ENCODE results near the gene LRRC61.

The LRRC61 gene

DNA sequence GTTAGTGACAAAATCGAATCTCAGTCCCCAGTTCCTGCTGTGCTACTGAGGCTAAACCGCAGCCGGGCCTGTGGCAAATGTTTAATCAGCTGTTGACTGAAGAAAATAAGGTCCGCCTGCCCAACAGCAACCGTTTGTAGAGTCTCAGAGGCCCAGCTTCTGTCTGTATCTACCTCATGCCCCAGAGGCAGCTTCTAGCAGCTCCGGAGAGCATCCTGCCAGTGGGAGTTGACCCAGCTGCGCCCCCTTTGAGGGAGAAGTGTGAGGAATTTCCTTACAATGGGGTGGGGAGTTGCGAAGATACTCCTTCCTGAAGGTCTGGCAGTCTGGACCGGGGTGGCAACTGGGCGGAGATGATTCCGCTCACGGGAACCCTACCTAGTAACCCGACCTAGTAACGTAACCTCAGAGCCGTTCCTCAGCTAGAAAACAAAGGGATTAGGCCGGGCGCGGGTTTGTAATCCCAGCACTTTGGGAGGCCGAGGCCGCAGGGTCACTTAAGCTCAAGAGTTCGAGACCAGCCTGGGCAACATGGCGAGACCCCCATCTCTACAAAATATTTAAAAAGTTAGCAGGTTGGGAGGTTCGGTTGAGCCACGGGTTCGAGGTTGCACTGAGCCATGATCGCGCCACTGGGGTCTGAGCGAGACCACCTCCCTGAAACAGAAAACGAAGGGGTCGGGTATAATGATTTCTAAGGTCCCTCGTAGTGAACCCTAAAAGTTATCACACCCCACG lies 55.1 kb downstream of the LRRC61 start:
- DNase-seq (ENCODE audit: low read depth), result peak; percentile 75
- H3K4me3 ChIP-seq (ENCODE audit: low read length), result peak overlapping the region; percentile 66
- TF ChIP-seq, protein P1, sequence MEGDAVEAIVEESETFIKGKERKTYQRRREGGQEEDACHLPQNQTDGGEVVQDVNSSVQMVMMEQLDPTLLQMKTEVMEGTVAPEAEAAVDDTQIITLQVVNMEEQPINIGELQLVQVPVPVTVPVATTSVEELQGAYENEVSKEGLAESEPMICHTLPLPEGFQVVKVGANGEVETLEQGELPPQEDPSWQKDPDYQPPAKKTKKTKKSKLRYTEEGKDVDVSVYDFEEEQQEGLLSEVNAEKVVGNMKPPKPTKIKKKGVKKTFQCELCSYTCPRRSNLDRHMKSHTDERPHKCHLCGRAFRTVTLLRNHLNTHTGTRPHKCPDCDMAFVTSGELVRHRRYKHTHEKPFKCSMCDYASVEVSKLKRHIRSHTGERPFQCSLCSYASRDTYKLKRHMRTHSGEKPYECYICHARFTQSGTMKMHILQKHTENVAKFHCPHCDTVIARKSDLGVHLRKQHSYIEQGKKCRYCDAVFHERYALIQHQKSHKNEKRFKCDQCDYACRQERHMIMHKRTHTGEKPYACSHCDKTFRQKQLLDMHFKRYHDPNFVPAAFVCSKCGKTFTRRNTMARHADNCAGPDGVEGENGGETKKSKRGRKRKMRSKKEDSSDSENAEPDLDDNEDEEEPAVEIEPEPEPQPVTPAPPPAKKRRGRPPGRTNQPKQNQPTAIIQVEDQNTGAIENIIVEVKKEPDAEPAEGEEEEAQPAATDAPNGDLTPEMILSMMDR (conservative IDR thresholded peaks at IDR 0.05; ENCODE audit: low read depth, low read length), result peak; percentile 52

DNA sequence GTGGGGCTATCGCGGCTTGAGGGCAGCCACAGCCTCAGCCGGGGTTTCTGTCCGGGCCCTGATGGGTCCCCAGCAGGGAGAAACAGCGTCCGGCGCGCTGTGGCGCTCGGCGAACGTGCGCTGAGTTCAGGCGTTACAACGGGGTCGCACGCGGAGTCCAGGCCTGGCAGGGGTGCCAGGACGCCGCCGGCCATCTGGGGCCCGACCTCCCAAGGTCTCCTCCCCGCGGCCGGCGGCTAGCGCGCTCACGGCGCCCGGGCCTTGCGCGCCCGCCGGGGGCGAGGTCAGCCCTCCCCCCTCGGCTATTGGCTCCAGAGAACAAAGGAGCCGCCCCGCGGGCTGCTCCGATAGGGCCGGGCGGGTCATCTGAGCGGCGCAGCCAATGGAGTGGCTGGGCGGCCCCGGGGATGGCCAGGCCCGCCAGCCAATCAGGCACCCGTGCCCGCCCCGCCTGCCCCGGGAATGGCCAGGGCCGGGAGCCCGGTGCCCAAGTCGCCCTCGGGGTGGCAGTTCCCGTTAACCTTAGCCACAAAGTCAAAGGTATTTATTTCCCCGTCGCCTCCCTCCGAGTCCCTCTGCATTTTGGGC lies 55.8 kb downstream of the LRRC61 start, which contains the start of gene ZNF775:
Gene ZNF775, plus strand, starts transcription at position 478 of the 588 bp plus-strand sequence. CDS start 9,141 bp downstream, outside the sequence.
- TF ChIP-seq, protein P1 (conservative IDR thresholded peaks at IDR 0.05; ENCODE audit: low read depth, low read length), result no peak
- peak; percentile 77 for DNase-seq (ENCODE audit: low read depth)
- peak within 1 kb of the TSS; percentile 86 for H3K4me3 ChIP-seq (ENCODE audit: low read length)

DNA sequence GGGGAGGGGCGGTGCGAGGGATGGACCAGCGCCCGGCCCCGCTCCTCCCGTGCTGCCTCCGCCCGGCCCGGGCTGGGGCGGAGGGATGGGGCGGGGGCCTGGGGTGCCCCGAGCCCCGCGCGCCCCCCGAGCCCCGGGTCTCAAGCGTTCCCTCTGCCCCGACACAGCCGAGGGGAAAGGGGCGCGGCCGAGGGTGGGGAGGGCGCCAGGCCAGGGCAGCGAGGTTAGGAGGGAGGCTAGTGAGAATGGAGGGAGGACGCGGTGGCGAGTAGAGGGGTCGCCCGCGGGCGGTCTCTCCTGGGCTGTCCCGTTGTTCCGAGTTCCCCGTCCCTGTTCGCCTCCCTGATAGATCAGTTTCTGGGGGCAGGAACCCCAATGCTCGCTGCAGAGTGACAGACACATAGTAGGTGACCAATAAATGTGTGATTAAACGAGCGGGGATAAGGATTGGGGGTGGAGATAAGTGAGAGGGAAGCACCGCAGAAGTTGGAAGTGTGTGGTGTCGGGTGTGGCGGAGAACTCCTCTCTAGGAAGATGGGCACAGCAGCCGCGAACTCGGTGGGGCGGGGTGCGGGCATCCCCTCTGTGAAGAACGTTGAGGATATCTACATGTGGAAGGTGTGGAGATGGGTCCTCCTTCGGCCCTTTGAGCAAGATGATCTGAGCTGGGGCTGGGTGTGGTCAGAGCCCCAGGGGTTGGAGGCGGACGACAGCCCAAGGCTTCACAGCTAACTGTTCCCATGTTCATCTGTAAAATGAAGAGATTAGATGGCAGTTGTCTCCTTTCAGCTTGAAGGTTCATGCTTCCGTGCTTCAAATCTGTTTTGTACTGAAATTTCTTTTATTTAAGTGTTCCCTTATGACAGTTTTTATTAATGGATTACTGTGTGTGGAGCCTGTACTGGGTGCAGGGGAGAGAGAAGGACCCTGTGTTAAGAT lies 56.6 kb downstream of the LRRC61 start:
- TF ChIP-seq, protein P1 (conservative IDR thresholded peaks at IDR 0.05; ENCODE audit: low read depth, low read length), result no peak
- no peak for DNase-seq (ENCODE audit: low read depth)
- peak overlapping the region; percentile 86 for H3K4me3 ChIP-seq (ENCODE audit: low read length)

DNA sequence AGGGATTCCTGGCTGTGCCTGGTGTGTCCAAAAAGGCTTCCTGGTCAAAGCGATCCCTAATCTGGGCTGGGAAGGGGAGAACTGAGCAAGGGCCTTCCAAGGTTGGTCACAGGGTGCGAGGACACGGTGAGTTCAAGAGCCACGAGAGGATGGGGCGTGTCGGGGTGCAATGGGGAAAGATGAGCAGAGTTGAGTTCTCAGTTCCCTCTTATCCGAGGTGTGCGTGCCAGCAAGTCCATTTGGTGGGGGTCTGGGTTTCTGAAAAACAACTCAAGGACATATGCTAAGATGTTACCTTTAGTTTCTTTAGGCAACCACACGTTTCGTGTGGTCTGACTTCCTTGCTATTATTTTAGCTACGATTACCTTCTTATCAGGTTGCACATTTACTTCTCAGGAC lies 57.3 kb downstream of the LRRC61 start:
- DNase-seq (ENCODE audit: low read depth), result no peak
- TF ChIP-seq, protein P1 (conservative IDR thresholded peaks at IDR 0.05; ENCODE audit: low read depth, low read length), result no peak
- H3K4me3 ChIP-seq (ENCODE audit: low read length), result peak overlapping the region; percentile 86

DNA sequence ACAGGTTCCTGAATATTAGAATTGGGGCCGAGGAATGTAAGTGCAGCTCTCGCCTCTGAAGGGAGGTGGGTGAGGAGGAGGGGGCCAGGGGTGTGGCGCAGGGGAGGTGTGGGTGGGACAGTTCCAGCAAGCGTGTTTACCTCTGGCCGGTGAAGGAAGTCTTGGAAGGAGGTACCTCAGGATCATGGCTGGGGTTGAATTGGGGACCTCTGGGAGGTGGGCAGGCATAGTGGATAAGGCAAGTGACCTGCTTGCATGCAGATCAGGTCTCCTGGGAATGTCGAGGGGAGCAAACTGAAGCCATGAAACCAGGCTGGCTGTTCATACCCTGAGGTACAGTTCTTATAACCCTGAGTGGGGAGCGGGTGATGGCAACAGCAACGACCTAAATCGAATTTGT lies 57.9 kb downstream of the LRRC61 start:
- H3K4me3 ChIP-seq (ENCODE audit: low read length), result no peak overlapping the region
- TF ChIP-seq, protein P1 (conservative IDR thresholded peaks at IDR 0.05; ENCODE audit: low read depth, low read length), result no peak
- no peak for DNase-seq (ENCODE audit: low read depth)

DNA sequence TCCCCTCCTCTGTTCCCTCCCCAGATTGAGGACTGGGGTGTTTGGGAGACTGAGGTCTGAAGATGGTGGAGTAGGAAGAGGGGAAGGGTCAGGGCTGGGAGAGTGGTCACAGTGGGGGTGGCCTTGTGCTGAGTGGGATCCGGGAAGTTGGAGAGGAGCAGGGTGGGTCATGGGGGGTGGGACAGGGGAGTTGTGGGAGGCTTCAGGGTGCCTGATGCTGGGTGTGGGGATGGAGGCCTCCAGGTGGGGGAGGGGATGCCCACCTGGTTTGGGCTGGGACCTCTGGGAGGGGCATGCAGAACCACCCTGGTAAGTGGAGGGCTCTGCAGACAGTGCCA lies 58.6 kb downstream of the LRRC61 start:
- H3K4me3 ChIP-seq (ENCODE audit: low read length), result no peak overlapping the region
- DNase-seq (ENCODE audit: low read depth), result no peak
- TF ChIP-seq, protein P1 (conservative IDR thresholded peaks at IDR 0.05; ENCODE audit: low read depth, low read length), result no peak
